GM12878 (cell line): Measurements from ENCODE around the gene HBZ. TPM values are rescaled to one million over a fixed set of nuclear protein-coding genes. Genes with fewer than 3 reads are reported as not detected.

Experiments used
- BACH1 ChIP-seq: fragments of 450-650 bp; IDR thresholded peaks from 2 replicates; pipeline ENCODE4 v1.6.1; 2017; ENCODE audit warnings: mild to moderate bottlenecking, borderline replicate concordance
- BCL11A ChIP-seq: IDR thresholded peaks from 2 replicates; pipeline ENCODE4 v1.6.1; 2011; ENCODE audit warnings: low read depth, low read length
- BHLHE40 ChIP-seq, 2 experiments: fragments of 450-650 bp in 1 of 2; IDR thresholded peaks; 2 replicates each; pipeline ENCODE4 v1.6.1; 2011 to 2017; ENCODE audit warnings: low read depth in 2 of 2, borderline replicate concordance in 1 of 2, improper control_type of control experiment in 1 of 2, low read length in 1 of 2, mild to moderate bottlenecking in 1 of 2
- CEBPZ ChIP-seq: fragments of 150-350 bp; IDR thresholded peaks from 2 replicates; pipeline ENCODE4 v1.6.1; 2016; ENCODE audit warnings: low read depth, low read length
- FOXK2 ChIP-seq: fragments of 450-650 bp; IDR thresholded peaks from 2 replicates; pipeline ENCODE4 v1.6.1; 2017; ENCODE audit warnings: mild to moderate bottlenecking, moderate library complexity
- HDGF ChIP-seq: fragments of 450-650 bp; IDR thresholded peaks from 2 replicates; pipeline ENCODE4 v1.6.1; 2016; ENCODE audit warnings: antibody characterized with exemption
- JUNB ChIP-seq: IDR thresholded peaks from 2 replicates; pipeline ENCODE4 v1.6.1; 2016; ENCODE audit warnings: antibody characterized with exemption, mild to moderate bottlenecking
- KDM1A ChIP-seq: fragments of 200-600 bp; sonication (generic); IDR thresholded peaks from 2 replicates; pipeline ENCODE4 v1.6.1; 2016; ENCODE audit warnings: borderline replicate concordance
- MYC ChIP-seq: IDR thresholded peaks from 2 replicates; pipeline ENCODE4 v1.6.1; 2011; ENCODE audit warnings: mild to moderate bottlenecking, low read length, moderate library complexity, inconsistent platforms; ENCODE audit not compliant: insufficient read depth, insufficient replicate concordance, insufficient read length, severe bottlenecking
- NR2F1 ChIP-seq: fragments of 450-650 bp; conservative IDR thresholded peaks from 2 replicates; pipeline ENCODE4 v1.6.1; 2017; ENCODE audit warnings: mild to moderate bottlenecking
- NRF1 ChIP-seq: conservative IDR thresholded peaks from 2 replicates; pipeline ENCODE4 v1.6.1; 2011; ENCODE audit warnings: mild to moderate bottlenecking, low read depth, low read length, improper control_type of control experiment
- TAF1 ChIP-seq: IDR thresholded peaks from 2 replicates; pipeline ENCODE4 v1.6.1; 2011; ENCODE audit warnings: mild to moderate bottlenecking, low read depth, low read length, borderline replicate concordance
- TBL1XR1 ChIP-seq: IDR thresholded peaks from 2 replicates; pipeline ENCODE4 v1.6.1; 2012; ENCODE audit warnings: low read depth, low read length, improper control_type of control experiment
- TCF3 ChIP-seq: IDR thresholded peaks from 2 replicates; pipeline ENCODE4 v1.6.1; 2012; ENCODE audit warnings: low read depth, mild to moderate bottlenecking, low read length, borderline replicate concordance; ENCODE audit not compliant: insufficient read depth
- ZSCAN29 ChIP-seq: fragments of 450-650 bp; IDR thresholded peaks from 2 replicates; pipeline ENCODE4 v1.6.1; 2017; ENCODE audit warnings: mild to moderate bottlenecking, moderate library complexity
- polyA plus RNA-seq, 11 experiments: library from polyadenylated mRNA; depleted of rRNA in 4 of 11; unstranded in 6 of 11; stranded (reverse) in 5 of 11; fragments of >200 nt; fragmentation: Nextera tagmentation in 4 of 11; fragmentation: Illumina TruSeq in 1 of 11; extraction: Ambion mirVana in 4 of 11; extraction: Trizol in 1 of 11; gene quantifications; 1 replicate in 1 of 11; 2 replicates in 10 of 11; pipeline versions ENCODE4 v1.2.1 to v1.2.3, GENCODE V29; 2011 to 2016; ENCODE audit warnings: inconsistent platforms in 2 of 11, missing spikeins in 2 of 11, low read depth in 1 of 11
- total RNA-seq, 4 experiments: library from RNA; depleted of rRNA in 3 of 4; stranded (reverse); fragments of >200 nt in 3 of 4; fragmentation: Illumina TruSeq in 1 of 4; extraction: Trizol in 1 of 4; gene quantifications; 2 replicates each; pipeline versions ENCODE4 v1.2.1 to v1.2.3, GENCODE V29; 2013 to 2021

The HBZ gene
- total and polyA plus RNA-seq, 10 of the 15 experiments (the other 5 are each of a cell fraction or from before 2014, with no cell fraction given): 0.49 TPM; not detected in 9

- no peak for TF ChIP-seq CEBPZ
- TF ChIP-seq BACH1: peak; percentile 63
- no peak for TF ChIP-seq ZSCAN29
- no peak for TF ChIP-seq TAF1
- TF ChIP-seq FOXK2: no peak
- no peak for TF ChIP-seq BCL11A
- no peak for TF ChIP-seq TBL1XR1
- no peak for TF ChIP-seq NR2F1
- TF ChIP-seq HDGF: no peak
- TF ChIP-seq MYC: no peak
- TF ChIP-seq TCF3: no peak
- peak; percentile 32 to 87; a peak in 3 of 4 replicates for TF ChIP-seq BHLHE40 (IDR thresholded peaks at IDR 0.05; ENCODE audit: borderline replicate concordance in 1 of 2, low read depth in 2 of 2, low read length in 1 of 2)
- TF ChIP-seq JUNB: no peak
- TF ChIP-seq KDM1A: no peak
- TF ChIP-seq NRF1: no peak
- TF ChIP-seq, all 136 proteins: peak for 20
Observed at GRCh38 chr16:180681-181564, 28.5 kb downstream of the HBZ start (continued).
